ENCODE data around the gene GPR15LG. TPM values are rescaled to one million over a fixed set of nuclear protein-coding genes. Genes with fewer than 3 reads are reported as not detected.
A peak's percentile ranks its signal among the peaks of the same experiment; 100 is the strongest.

The GPR15LG gene
- not detected for total RNA-seq (2021; ENCODE audit: unreplicated experiment)
- polyA plus RNA-seq (2012): 0.29 TPM in 1 of 2 replicates, not detected in the other
- not detected for Bru-seq, nascent RNA
- BruChase-seq, experiment 1, labeled RNA remaining after a 6-hour chase: percentile 7 among the genes with signal in this experiment
- BruChase-seq, experiment 2, labeled RNA remaining after a 2-hour chase: not detected
- long read RNA-seq: 0 reads

GRCh38 chr10:84173501-84173929 lies at the start of gene GPR15LG:
Gene GPR15LG (plus strand): TSS chr10:84173801. CDS start chr10:84173852, 51 bp downstream.
- CTCF ChIA-PET: no interaction called here
- intact Hi-C loops (cut with micrococcal nuclease): no loop called here

More at GRCh38 chr10:84173501-84173929, at the start of gene GPR15LG:
- Histone ChIP-seq H3K79me2 (ENCODE audit: insufficient read depth, low read length) (no peaks in the 10 kb centered on the region), H2AFZ (ENCODE audit: low read depth, low read length, poor library complexity, severe bottlenecking) (no peak within 1 kb of the TSS), H3K9me3 (ENCODE audit: control insufficient read depth in 1 of 2, insufficient read depth in 1 of 2, low read depth in 1 of 2, low read length in 2 of 2) (no peaks in the 10 kb centered on the region), H3K27ac (ENCODE audit: low read depth, low read length) (no peak within 1 kb of the TSS), H3K9me2 (ENCODE audit: insufficient read depth) (no peaks in the 10 kb centered on the region), H3K9ac (ENCODE audit: low read length) (no peak within 1 kb of the TSS), H3K4me3 (replicated peaks in 1 of 2; ENCODE audit: low read depth in 1 of 2, low read length in 2 of 2) (no peak within 1 kb of the TSS), H3K36me3 (ENCODE audit: control insufficient read depth in 1 of 2, insufficient read depth in 2 of 2, low read length in 2 of 2) (no peaks in the 10 kb centered on the region), H3K4me2 (ENCODE audit: low read length) (no peak within 1 kb of the TSS), H3K4me1 (ENCODE audit: control insufficient read depth in 1 of 2, insufficient read depth in 2 of 2, low read length in 2 of 2) (no peaks in the 10 kb centered on the region), H4K20me1 (ENCODE audit: insufficient read depth) (no peaks in the 10 kb centered on the region), H3K27me3 (ENCODE audit: insufficient read depth, low read length) (no peaks in the 10 kb centered on the region)
- ATAC-seq (no peak), DNase-seq (ENCODE audit: low read depth, low spot score) (no peak)
- RAD21 ChIA-PET (ENCODE audit: low non-redundant PET in 1 of 2, low total read pairs in 2 of 2, uncharacterized antibody in 2 of 2, unreplicated experiment in 2 of 2): no interaction called here
- TF ChIP-seq CTCF (IDR thresholded peaks at IDR 0.05 in 2 of 3, conservative IDR thresholded peaks at IDR 0.05 in 1 of 3; ENCODE audit: borderline replicate concordance in 1 of 3, insufficient read depth in 1 of 3, low read depth in 2 of 3, low read length in 2 of 3): no peak
- no peak for TF ChIP-seq SP1 (IDR thresholded peaks at IDR 0.05; ENCODE audit: low read depth)
- TF ChIP-seq CBX3 (IDR thresholded peaks at IDR 0.05; ENCODE audit: low read depth): no peak
- TF ChIP-seq CEBPB (IDR thresholded peaks at IDR 0.05; ENCODE audit: low read depth): no peak
- no peak for TF ChIP-seq POLR2A (IDR thresholded peaks at IDR 0.05; ENCODE audit: borderline replicate concordance, extremely low read depth, insufficient read depth, insufficient read length)
- no peak for TF ChIP-seq EZH2phosphoT487 (IDR thresholded peaks at IDR 0.05; ENCODE audit: borderline replicate concordance)
- no peak for TF ChIP-seq FOSL1 (IDR thresholded peaks at IDR 0.05; ENCODE audit: low read depth)
- no peak for TF ChIP-seq ZFX (IDR thresholded peaks at IDR 0.05)
- TF ChIP-seq YY1 (IDR thresholded peaks at IDR 0.05; ENCODE audit: extremely low read depth, insufficient replicate concordance, low read depth, low read length): no peak
- no peak for TF ChIP-seq ELF1 (IDR thresholded peaks at IDR 0.05; ENCODE audit: borderline replicate concordance, low read depth)
- no TSS peak for BruUV-seq (replicated peaks)
- POLR2A ChIA-PET: no interaction called here
